HT-29 (cell line): ENCODE measurements around the gene CFAP410. TPM values are rescaled to one million over a fixed set of nuclear protein-coding genes. Genes with fewer than 3 reads are reported as not detected.

Experiments used
- DNase-seq: peaks from one replicate; pipeline ENCODE4 v3.0.0-alpha.2; 2015; ENCODE audit warnings: low spot score
- total RNA-seq: library from RNA; depleted of rRNA; stranded (reverse); fragments of >200 nt; shearing (Covaris generic); gene quantifications from 2 replicates; pipeline ENCODE4 v1.2.3, GENCODE V29; 2014

CFAP410 gene
- total RNA-seq, 1 experiment from 2014 or later: 21.7 TPM

DNA sequence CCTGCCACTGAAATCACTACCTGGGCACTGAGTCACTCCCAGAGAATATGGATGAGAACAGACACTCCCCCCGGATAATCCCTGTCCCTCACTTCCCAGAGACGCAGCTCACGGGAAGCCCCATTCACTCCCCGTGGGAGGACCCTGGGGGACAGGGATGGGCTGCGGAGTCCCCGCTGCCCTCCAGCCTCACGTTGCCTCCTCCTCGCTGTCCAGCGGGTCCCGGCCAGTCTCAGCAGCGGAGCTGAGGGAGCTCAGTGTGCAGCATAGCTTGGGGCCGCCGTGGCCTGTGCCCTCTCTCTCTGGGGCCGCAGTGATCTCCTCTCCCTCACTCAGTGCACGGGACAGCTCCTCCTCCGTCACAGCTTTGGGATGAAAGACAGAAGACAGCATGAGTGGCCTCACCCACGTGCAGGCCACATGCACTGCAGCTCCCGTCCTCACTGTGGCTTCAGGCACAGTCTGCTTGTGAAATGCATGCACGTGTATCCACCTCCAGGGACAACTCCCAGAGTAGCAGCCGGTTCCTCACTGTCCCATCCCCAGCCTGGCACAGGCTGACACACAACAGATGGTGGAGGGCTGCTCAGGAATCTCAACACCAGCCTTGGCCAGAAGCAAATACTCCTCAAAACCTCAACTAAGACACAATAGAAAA, 7.4 kb downstream of the CFAP410 start:
- no peak for DNase-seq

DNA sequence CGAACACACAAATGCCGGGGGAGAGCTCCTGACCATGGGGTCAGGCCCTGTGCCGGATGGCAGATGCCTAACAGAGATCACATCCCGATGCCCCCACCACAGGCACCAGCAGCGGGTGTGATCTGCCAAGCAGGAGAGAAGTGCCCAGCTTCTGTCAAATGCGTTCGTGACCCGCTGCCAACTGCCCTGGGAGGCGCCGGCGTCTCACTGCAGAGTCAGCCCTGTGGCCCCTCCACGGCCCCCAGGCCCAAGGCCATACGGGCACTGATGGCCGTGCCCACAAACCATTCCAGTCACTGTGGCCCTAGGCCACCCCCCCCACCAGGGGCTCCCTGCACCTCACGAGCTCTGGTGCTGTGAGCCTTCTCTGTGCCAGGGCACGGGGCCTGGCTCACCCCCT, 8.0 kb downstream of the CFAP410 start:
- DNase-seq: no peak

DNA sequence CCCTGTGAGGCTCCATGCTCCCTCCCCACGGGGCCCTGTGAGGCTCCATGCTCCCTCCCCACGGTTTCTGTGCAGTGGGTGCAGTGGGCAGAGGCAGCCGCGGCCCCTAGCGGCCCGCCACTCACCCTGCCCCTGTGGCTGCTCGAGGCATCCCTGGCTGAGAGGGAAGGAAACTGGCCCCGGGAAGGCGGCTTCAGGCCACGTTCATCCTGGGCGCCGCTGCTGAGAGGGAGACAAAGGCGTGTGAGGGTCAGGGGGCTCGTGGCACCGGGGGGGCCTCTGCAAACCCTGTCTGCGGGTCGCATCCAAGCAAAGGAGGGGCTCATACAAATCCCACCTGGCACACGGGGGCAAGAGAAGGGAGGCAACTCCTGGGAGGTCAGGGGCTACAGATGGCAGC, 8.5 kb downstream of the CFAP410 start:
- DNase-seq: no peak

DNA sequence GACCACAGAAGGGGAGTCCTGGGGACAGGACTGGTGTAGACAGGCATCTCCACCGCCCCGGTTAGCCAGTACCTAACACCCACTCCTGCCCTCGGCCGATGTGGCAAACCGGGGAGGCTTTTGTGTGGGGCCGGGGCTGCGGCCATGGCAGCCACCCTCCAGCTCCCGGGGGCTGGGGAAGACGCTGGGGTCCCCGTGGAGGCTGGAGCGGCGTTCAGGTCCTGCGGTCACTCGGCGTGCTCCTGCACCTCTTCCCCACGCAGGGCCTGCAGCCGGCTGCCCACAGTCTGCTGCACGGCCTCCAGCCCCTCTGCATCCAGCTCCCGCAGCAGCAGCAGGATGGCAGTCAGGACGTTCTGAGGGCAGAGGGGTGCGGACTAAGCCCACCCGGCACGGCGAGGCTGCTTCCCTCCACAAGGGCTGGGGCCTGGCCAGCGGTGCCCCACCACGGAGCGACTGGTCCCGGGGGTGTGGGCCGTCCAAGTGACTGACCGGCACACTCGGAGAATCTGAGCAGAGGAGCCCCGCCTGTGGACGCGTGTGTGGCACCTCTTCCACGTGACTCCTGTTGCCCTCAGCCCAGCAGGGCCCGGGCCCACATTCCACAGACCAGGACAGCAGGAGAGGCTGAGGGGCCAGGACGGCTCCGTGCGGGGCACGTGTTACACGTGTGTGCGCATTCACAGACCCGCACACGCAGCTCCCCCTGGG, 9.1 kb downstream of the CFAP410 start:
- no peak for DNase-seq

DNA sequence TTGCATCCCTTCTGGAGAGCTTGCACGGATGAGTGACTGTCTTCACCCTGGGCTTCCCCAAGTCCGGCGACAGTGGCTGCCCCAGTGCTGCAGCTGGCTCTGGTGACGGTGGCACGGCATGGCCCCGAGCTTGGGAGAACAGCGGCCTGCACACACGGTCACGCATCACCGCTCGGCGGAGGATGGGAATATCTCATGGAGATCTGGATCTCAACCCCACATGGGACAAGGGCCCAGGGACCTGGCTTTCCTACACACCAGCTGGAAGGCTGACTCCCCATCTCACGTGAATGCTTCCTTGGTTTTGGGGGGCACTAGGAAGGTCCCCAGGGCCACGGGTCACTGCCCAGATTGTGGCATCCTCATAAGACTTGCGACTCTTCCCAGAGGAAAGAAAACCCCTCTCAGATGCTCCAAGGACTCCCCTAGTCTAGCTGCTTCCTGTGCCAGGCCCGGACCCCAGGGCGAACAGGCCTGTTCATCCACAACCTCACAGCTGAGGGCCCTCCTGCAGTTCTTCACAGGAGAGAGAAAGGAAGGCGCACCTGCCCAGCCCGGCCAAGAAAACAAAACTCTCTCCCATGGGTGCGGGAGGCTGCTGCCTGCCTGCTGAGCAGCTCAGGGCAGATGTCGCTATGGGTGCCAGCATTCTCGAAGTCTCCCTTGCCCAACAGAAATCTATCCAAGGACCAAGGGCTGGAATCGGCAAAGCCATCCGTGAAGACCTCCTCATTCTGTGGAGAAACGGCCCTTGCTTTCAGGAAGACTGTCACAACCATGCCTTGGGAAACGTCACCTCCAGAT, 9.9 kb downstream of the CFAP410 start:
- peak; percentile 3 for DNase-seq

DNA sequence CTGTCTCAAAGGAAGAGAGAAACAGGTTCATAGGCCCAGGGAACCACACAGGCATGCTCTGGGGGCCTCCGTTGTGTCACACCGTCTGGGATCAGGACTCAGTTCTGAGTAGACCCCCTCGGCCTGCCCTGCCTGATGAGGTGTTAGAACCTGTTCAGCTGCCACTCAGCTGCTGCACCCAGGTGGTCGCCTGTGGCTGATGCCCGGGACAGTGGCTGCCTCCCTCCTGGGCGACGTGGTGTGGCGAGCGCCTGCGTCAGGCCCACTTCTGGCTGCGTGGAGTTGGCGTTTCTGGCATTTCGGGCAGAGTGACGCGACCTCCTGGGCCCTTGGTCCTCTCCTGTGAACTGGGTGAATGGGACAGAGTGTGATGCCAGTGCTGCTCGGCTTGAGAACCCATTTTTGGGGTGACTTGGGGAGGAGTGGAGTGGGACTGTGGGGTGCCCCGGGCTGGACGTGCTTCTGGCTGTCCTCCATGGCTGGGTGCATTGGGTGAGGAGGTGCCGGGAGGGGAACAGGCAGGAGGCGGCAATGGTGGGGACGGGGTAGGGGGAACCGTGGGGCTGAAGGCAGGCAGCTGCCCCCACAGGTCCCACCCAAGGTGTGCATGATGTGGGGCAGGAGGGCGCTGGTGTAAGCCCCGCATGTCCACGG, 10.8 kb downstream of the CFAP410 start:
- DNase-seq: no peak

DNA sequence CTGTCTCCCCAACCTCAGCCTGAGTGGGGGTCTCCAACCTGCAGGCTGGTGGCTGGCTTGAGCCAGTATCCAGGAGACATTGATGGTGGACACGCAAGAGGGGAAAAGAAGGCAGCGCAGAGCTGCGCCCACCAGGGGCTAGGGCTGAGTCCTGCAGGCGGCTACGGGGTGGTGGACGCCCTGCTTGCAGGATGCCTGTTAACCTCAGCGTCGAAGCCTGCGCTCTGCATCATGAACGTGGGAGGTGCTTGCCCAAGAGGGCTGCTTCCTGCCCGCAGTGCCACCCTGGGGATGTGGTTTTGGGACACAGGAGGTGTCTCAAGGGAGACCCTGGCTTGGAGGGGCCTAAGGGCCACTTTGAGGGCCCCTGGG, 11.6 kb downstream of the CFAP410 start:
- DNase-seq: no peak

DNA sequence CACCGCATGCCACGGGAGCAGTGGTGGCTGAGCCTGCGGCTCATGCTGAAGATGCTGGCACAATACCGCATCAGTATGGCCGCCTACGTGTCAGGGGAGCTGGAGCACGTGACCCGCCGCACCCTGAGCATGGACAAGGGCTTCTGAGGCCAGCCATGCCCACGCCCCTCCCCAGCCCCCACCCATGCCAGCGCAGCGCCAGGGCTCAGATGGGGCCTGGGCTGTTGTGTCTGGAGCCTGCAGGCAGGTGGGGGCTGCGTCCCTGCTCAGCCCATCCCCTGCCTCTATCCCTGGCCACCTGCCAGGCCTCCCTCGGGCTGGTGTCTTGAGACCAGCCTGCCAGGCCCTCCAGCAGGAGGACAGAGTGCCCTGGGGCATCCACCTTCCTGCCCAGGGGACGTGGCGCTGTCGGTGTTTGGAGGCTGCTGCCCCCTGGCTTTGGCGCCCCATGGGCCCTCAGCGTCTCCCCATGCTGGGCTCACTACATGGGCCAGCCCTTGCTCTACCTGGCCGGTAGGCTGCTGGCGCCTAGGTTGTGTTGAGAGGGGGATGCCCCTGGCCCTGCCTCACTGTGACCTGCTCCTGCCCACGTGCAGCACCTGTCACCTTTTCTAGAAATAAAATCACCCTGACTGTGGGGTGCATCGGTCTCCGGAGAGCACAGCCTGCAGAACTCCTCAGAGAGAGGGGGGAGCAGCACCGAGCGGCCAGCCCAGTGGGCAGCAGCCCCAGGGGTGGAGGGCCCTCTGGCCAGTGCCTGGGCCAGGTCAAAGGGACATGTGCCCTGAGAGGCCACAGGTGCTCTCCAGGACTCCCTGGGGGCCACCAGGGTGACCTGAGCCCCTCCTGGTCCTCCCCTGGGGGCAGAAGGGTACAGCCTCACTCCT, 12.2 kb downstream of the CFAP410 start:
- DNase-seq: no peak

DNA sequence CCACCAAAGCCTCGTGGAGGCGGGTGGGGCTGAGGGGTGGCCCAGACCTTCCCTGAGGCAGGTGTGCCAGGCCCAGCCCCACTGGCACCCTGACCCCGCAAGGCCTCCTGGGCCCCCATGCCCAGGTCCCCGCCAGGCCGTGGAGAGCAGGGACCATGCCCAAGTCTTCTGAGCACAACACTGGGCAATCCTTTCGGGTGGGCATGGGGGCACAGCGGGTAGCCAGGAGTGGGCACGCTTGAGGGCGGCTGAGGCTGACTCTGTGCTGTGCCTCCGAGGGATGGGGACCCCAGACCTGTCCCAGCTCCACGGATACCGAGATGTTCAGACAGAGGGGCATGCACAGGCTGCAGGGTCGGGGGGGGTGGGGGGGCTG, 12.9 kb downstream of the CFAP410 start:
- no peak for DNase-seq

DNA sequence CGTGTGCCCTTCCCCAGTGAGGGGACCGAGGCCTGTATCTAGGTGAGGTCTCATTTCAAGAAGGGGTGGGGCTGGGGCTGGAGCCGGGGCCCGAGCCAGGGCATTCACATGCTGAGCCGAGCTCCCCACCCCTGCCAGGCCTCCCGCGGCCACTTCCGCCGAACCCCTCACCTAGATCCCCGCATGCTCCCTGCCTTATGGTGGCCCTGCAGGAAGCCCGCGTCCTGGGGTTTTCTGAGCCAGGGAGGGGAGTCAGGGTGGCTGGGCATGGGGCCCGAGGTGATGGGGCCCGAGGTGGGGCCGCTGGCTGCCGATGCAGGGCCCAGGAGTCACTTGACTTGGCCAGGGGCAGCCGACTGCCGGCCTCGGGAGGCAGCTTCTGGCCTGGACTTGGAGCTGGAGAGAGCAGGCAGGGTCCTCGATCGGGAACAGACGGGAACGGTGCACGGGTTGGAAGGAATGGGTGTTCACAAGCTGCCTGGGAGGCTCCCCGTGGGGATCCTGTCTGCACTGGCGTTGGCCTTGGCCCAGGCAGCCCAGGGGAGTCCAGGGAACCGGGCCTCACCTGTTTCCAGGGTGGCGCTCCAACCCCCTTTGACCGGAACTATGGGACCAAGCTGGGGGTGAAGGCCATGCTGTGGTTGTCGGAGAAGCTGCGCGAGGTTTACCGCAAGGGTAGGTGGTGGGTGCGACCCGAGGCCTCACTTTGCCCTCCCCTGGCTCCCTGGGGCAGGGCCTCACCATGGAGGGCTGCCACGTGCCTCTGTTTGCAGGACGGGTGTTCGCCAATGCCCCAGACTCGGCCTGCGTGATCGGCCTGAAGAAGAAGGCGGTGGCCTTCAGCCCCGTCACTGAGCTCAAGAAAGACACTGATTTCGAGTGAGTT, 13.6 kb downstream of the CFAP410 start:
- no peak for DNase-seq

DNA sequence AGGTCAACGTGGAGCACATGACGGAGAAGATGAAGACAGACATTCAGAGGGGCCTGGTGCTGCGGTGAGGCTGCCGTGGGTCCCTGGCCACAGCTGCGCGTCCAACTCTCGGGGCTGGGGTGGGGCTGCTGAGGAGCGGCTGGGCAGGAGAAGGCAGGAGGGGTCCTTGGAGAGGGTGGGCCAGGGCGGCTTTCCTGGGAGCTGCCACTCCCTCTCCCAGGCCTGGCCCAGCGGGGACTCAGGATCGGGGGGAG, 14.4 kb downstream of the CFAP410 start:
- DNase-seq: no peak

DNA sequence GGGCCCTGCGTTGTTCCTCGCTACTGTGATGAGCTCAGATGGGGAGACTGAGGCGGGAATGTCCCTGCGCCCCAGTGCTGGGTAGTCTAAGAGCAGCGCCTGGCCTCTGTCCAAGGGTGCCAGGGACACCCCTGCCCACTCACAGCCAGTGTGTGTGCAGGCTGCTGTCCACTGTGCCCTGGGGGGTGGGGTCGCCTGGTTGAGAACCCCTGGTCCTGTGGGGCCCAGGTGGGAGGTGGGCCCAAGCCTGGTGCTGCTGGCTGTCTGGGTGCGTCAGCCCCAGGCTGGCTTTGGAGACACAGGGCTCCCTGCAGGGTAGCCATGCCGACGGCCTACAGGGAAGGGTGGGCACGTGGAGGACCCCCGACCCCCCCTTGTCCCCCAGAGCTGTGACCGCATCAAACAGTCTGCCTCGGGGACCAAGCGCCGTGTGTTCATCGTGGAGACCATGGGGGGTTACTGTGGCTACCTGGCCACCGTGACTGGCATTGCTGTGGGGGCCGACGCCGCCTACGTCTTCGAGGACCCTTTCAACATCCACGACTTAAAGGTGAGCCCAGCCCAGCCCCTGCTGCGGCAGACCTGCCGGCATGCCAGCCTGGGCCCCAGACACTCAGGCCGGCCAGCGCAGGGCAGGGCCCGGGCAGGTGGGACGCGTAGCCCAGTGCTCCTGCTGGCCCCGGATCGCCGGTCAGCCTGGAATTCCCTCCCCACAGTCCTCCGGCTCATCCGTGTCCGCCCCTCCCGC, 14.9 kb downstream of the CFAP410 start:
- no peak for DNase-seq

DNA sequence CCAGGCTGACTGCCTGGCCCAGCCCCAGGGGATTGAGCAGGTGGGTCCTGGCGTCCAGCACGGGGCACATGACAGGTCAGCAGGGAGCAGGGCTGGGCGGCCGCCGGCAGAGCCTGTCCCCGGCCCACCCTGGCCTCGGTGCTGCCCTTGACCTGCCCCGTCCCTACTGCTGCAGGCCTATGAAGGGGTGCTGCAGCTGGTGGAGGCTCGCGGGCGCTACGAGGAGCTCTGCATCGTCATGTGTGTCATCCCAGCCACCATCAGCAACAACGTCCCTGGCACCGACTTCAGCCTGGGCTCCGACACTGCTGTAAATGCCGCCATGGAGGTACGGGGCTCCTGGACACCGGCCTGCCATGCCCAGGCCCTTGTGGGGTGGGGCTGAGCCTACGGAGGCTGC, 15.6 kb downstream of the CFAP410 start:
- no peak for DNase-seq

DNA sequence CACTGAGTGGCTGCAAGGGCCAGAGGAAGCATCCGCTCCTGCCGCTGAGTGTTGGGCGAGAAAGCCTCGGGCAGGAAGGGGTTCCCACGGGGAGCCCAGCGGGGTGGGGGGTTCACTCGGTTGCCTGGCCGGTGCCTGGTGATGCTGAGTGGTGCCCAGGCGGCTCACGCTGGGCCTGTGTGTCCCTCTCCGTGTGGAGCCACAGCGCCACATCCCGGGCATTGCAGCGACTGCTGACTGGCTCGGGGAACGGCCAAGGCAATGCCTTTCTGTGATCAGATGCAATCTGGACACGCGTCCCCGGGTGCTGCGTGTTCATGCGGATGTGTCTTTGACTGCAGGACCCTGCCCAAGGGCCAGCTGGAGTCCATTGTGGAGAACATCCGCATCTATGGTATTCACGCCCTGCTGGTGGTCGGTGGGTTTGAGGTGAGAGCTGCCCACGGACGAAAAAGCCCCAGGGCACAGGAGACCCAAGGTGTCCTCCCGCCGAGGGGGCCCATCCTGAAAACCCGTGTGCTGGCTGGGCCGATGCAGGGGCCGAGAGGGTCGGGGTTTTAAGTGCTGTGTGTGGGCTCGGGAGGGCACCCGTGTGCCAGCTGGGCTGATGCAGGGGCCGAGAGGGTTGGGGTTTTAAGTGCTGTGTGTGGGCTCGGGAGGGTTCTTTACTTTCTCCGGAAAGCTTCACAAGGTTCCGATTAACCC, 16.4 kb downstream of the CFAP410 start:
- no peak for DNase-seq

DNA sequence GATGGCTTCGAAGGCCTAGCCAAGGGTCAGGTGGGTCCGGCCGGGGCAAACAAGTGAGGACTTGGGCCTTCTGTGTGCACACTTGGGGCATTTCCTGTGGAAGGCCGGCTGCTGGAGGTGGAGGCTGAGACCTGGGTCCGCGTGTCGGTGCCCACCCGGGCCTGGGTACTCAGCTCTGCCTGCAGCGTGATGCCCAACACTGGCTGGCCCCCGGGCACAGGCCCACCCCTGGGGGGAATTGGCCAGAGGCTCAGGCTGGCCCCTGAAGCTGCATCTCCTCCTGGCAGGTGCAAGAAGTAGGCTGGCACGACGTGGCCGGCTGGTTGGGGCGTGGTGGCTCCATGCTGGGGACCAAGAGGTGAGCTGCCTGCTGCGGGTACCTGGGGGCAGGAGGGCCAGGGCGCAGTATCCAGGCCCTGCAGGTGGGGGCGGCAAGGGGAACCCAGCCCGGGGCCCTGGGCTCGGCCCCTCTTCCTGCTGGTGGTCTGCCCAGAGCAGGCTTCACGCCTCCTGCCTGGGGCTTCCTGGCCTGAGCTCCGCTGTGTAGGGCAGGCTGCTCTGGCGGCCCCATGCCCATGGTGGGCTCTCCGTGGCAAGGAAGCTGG, 17.2 kb downstream of the CFAP410 start:
- DNase-seq: no peak

DNA sequence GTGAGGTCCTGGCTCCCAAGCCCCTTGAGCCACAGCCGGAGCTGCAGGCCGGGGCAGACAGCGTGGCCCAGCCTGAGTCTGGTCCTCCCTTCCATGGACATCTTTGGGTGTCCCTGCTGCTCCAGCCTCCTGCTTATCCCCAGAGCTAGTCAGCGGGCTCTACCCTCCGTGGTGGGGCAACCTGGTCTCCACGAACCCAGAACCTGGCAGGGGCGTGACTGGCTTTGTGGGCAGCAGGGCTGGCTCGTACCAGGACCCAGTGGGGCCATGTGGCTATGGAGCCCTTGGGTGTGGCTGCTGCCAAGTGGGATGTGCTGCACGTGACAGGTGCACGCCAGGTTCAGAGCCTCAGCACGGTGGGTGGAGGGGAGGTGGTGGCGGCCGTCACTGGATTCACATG, 18.3 kb downstream of the CFAP410 start:
- no peak for DNase-seq

DNA sequence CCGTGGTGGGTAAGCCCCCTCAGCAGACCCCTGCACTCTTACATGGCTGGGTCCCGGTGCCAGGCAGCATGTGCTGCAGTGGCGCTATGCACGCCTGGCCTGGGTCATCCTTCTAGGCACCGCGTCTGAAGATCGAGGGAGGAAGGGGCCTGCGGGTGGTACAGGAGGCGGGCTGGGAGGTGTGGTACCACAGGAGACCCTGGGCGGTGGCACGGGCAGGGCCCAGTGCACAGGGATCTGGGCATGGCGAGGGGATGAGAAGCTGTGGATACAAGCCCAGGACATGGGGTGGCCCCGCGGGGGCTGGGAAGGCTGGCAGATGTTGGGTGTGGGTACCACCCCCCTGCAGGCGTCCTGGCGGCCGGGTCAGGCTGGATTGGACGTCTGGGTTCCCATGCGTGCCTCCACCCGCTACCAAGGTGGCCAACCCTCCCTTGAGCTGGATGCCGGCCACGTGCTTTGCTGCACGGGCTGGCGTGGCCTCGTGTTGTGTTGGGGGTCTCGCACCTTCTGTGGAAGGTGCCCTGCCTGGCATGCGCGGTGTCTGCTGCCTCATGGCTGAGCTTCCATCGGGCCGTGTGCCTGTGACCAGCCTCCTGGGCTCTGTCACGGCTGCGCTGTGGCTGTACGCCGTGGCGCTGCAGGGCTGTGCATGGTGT, 19.7 kb downstream of the CFAP410 start:
- DNase-seq: no peak
